GM19395 (cell line): ENCODE data around the gene PLEKHO2.

Experiments used
- ATAC-seq: cut with Tn5 transposase; IDR thresholded peaks from one replicate; pipeline ENCODE4 v1.9.1; 2021; ENCODE audit warnings: mild to moderate bottlenecking, moderate library complexity; ENCODE audit not compliant: unreplicated experiment

Gene PLEKHO2

DNA sequence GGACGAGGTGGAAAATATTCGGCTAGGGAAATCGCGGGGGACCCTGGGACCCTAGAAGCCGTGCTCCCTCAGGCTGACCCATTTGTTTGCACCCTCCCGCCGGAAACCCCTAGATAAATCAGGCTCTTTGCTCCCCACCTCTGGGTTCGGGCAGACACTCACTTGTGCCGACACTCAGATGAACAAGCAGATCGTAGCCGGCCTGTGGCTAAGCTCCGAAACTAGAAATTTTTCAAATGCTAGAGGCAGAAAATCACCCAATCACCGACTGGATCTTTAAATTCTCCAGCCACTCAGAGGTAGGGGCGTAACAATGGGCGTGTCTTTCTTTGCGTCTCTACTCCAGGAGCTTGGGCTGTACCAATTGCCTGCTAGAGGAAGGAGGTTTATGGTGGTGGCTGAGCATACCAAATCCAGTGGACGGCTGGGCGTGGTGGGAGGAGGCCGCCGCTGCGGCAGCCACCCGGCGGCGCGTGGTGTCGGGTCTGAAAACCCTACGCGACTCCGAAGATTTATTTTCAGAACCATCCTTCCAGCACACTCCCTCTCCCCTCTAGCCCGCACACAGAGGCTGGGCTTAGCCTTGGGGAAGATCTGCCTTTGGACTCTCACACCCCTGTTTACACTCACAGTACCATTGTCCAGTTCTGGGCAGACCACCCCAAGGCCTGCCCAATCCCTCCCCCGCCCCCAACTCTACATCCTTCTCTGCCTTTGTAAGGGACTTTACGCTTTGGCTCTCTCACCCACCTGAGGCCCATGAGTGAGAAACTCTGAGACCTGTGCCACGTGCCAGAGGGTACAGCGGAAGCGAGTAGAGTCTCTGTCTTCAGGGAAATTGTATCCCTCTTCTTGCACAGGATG lies 16.1 kb upstream of the PLEKHO2 start, which contains the start of gene PIF1:
Gene PIF1 (minus strand): TSS at position 217 of the 864 bp plus-strand sequence. CDS start 1,312 bp downstream, outside the sequence.
- ATAC-seq: peak; percentile 88

DNA sequence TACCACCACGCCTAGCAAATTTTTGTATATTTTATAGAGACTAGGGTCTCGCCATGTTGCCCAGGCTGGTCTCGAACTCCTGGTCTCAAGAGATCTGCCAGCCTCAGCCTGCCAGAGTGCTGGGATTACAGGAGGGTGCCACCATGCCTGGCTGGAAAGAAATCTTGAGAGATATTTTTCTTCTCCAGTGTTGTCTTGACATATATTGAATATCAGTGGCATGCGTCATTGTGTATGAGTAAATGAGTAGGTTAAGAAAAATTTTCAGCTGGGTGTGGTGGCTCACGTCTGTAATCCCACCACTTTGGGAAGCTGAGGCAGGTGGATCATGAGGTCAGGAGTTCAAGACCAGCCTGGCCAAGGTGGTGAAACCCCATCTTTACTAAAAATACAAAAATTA lies 12.7 kb upstream of the PLEKHO2 start:
- ATAC-seq: no peak

DNA sequence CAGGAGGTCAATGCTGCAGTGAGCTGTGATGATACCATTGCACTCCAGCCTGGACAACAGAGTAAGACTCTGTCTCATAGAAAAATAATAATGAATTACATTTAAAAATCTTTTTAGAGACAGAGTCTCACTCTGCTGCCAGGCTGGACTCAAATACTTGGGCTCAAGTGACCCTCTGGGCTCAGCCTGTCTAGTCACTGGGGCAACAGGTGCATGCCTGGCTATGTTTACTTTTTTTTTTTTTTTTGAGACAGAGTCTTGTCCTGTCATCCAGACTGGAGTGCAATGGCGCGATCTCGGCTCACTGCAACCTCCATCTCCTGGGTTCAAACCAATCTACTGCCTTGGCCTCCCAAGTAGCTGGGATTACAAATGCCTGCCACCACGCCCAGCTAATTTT lies 8.0 kb upstream of the PLEKHO2 start:
- ATAC-seq: no peak

DNA sequence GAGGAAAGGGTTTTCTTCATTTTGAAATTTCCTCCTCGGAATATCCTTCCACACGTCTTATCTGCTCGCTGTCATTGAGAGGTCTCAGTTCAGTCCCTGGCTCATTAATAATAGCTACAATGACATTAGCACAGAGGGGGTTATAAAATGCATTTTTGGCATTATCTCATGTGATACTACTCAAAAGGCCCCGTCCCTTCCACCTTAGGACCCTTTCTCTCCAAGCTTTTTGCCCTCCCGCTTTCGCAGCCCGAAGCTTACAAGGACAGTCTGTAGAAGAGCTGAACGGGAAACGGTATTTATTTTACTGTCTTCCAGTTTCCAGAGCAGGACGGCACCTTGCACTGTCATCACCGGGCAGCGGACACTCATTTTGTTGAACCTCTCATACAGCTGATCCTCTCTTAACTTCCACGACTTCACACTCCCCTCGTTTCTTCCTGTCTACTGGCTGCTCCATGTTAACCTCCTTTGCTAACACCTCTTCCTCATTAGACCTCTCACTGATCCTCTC lies 5.6 kb upstream of the PLEKHO2 start:
- no peak for ATAC-seq

DNA sequence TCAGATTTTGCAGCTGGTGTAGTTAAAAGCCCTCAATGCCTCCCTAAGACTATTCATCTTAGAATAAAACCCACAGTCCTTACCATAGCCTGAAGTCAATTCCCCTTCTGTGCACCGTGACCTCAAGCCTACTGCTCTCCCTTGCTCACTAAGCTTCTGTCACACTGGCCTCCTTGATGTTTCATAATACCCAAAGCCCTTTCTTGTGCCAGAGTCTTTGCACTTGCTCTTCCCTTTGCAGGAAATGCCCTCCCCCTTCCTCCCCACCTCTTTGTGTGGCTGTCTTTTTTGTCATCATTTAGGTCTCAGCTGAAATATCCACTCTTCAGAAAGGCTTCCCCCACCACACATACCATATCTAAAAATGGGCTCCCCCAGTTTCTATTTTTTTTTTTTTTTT lies 4.2 kb upstream of the PLEKHO2 start:
- no peak for ATAC-seq

DNA sequence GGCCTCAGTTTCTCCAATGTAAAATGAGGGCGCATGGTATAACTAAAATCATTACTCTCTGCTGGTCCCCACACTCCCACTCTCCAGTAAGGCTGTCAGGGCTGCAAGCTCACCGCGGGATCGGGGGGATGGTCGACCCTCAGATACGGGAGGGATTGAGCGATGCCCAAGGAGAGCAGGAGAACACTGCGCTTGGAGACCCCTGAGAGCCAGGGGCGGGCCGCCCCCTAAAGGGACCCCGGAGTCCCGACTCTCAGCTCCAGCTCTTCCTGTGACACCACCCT lies 713 bp upstream of the PLEKHO2 start:
- ATAC-seq: no peak

DNA sequence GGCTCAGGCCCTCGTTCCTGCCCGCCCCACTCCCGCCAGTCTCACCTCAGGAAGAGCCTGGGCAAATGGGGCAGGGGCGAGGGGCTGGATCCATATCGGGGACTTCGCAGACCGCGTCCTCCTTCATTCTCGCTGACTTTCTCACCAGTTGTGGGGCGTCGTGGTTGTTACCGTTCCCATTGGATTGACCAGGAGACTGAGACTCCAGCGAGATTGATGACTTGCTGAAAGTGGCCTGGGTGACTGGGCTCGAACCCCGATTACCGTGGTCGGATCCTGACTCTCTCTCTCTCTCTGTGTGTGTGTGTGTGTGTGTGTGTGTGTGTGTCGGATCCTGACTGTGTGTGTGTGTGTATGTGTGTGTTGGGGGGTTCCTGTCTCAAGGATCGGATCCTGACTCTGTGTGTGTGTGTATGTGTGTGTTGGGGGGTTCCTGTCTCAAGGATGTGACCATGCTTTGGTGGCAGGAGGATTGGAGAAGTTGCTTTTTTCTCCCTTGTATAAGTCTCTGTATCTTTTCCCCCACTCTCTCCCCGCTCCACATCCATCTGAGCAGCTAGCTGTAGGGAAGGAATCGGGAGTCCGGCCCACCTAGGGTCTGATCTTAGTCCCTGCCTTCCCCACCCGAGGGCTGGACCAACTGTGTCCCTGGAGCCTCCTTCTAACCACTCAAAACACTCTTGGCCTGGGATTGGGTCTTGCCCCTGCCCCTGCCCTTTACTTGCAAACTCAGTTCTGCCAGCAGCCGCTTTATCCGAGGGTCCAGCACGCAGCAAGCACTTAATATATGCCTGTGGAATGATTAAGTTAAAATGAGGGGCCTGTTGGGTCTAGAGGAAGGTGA lies 603 bp downstream of the PLEKHO2 start:
- no peak for ATAC-seq

DNA sequence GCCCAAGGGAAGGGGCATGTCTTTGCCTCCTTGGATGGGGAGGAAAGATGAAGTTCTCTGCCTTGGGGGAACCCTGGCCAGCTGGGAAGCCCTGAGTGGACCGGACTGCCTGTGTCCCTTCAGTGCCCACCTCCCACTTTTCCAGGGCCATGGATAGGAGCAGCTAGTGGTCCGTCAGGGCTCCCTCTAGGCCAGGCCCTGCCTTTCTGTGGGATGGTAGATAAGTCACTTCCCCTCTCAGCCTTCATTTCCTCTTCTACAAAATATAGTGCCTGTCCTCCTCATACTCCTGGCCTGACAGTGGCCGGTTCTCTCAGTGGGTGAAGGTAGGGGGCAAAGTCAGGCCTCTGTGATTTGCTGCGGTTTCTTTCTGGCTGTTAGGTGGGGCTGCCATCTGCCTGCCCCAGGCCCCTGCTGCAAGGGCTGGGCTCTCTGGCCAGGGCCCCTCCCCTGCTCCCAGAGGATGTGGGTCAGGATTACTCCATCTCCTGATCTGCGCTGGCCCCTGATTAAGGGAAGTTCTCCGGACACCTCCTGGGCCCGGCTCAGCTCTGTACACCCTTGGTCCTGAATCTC lies 1.4 kb downstream of the PLEKHO2 start:
- no peak for ATAC-seq

DNA sequence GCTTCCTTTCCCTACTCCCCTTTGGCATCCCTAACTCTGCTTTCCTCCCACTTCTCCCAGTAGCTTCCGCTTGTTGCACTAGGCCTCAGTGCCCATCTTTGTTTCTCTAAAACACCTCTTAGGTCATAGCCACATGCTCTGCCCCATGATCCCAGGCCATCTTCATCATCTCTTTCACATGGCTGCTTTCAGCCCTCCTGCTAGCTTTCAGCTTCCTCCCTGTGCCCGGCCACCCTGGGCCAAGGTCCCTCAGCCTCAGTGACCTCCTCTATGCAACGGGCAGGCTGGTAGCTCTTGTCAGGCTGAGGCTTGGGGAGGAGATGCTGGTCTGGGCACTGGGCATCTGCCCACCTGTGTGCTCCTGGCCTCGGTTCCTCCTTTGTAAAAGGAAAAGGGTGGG lies 2.3 kb downstream of the PLEKHO2 start:
- no peak for ATAC-seq

DNA sequence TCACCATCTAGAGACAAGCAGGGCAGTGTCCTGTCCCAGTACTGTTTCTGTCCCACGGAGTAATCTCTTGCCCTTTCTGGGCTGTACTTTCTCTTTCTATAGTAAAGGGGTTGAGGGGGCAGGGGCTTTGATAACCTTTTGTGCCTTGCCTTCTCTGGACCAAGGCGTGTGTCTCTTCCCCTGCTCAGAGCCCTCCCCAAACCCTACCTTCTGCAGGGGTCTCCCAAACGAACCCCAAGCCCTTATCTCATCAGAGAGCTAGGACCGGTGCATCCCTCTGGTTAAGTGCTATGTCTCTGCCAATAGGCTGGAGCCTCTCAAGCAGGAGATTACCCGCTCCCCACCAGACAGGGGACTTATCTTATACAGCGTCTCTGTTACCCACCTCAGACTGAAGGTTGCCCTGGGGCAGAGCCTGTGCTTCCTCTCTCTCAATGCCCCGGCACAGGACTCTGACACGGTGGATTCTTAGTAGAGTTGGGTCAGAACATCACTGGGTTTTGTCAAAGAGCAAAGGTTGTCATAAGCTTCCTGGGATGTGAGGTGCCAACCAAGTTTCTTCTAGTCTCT lies 2.9 kb downstream of the PLEKHO2 start:
- no peak for ATAC-seq

DNA sequence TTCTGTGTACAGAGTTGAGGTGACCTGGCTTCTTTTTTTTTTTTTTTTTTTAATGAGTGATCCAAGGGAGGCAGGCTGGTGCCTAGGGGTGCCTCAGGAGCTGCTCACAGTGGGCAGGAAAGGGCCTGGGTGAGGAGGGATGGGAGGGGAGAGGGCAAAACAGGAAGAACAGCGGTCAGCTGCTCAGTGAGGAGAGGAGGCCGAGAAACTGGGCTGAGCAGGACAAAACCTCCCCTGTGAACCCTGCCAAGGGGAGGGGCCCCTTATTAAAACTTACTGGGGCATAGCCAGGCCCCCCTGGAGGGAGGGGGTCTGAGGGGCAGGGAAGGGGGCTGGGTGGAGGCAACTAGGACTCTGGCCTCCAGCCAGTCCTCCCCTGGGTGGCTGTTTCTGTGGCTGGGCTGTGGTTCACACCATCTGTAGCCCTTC lies 3.5 kb downstream of the PLEKHO2 start:
- ATAC-seq: no peak

DNA sequence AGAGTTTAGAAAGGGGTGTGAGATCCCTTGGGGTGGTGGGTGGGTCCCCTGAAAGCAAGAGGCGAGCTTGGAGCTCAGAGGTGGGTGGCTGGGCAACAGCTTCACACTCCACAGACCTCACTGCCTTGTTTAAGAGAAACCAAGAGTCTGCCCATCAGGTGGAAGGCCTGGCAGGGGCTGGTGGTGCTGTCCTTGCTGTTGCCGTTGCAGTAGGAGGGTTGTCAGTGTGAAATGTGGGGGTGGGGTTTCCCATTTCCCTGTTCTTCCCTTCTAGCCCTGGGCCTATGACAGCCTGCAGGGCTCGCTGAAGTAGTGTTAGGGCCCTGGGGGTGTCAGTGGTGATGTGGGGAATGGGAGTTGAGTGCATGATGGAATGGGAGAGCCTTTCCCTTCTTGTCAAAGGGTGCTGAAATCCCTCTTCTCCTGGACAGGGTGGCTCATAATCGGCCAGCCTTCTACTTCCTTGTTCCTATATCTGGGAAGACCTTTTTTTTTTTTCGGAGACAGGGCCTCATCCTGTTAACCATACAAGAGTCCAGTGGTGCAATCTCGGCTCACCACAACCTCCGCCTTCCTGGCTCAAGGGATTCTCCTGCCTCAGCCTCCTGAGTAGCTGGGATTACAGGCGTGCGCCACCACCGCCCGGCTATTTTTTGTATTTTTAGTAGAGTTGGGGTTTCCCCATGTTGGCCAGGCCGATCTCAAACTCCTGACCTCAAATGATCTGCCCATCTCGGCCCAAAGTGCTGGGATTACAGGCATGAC lies 4.3 kb downstream of the PLEKHO2 start:
- ATAC-seq: no peak

DNA sequence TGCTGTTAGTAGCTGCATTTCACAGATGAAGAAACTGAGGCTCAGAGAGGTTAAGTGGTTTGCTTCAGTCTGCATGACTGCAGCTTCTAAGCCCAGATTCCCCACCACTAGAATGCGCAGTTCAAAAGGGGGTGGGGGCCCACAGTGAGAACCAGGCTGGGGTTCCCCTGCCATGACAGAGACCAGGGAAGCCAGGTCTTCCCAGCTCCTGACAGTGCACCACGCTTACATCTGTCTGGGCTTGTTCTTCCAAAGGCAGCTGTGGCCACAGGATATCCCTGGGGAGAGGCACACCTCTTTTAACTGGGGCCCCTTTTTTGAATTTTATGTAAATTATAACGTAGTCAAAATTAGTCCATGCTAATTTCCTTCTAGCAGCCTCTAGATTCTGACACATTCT lies 5.3 kb downstream of the PLEKHO2 start:
- no peak for ATAC-seq

DNA sequence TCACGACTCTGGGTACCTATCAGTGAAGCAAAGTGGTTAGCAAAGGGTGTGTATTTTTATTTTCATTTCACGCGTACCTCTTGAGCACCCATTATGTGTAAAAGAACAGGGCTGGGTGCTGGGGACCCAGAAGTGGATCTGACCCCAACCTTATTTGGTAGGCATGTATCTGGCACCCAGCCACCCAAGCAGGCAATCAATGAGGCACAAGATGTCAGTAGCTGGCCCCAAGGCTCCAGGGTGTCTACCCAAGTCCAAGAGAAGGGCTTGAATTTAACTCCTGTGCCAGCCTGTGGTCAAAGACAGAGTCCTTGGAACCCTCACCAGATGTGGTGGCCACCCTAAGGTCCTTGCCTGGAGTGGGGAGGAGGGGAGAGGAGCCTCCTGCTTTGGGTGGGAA lies 5.7 kb downstream of the PLEKHO2 start:
- no peak for ATAC-seq

DNA sequence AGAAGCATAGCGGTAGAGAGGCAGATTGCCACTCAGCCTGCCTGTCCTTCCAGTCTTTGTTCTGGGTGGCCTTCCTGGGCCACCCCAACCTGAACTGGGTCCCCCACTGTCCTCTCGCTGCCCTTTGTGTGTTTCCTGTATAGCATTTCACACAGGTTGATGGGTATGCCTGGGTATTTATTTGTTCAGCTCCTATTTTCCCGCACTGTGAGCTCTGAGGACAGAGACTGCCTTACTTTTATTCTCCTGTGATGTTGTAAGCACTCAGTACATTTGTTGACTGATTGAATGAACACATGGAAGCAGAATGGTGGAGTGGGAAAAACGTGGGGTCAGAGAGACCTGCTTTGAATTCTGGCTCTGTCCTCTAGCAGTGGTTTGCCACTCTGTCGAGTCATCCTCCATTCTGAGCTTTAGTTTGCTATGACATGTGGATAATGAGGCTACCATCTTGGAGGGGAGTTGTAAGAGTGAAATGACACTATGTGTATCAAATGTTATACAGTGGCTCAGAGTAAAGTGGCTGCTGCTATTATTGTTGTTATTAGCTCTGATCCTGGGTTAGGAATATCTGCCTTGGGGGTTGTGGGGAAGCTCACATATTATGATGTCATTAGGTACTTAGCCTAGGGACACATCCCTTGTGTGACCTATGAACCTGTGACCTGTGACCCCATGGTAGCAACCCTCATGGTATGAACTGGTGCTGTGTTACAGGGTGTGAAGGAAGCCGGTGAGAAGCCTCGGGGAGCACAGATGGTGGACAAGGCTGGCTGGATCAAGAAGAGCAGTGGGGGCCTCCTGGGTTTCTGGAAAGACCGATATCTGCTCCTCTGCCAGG lies 6.4 kb downstream of the PLEKHO2 start:
- ATAC-seq: no peak

DNA sequence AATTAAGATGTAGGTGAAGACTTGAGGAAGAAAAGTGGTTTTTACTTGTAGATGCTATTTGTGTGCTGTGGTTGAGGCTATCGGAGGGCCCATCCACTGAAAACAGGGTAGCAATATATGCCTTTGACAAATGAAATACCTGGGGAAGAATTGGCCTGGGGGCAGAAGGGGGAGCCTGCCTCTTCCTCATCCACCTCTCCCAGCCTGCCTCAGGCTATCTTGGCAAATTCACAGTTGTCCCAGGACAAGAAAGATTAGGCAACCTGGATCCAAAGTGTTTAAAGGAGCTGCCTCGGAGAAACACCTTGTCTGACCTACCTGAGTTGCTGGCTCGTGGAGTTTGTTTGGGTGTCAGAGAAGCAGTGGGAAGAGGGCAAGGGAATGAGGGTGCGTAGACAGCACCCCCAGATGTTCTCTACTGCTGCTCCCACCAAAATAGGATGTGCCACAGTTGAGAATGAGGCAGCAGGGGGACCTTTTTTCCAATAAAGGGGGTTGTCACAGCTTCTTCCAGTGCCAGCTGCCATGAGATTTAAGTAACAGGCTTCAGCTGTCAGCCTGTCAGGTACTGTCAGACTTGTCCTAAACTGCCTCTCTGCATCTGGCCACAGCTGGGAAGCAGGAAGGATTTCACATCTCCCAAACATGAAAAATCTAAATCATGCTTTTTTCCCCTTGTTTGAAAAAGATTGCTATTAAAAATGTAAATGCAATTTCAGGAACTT lies 9.2 kb downstream of the PLEKHO2 start:
- no peak for ATAC-seq

DNA sequence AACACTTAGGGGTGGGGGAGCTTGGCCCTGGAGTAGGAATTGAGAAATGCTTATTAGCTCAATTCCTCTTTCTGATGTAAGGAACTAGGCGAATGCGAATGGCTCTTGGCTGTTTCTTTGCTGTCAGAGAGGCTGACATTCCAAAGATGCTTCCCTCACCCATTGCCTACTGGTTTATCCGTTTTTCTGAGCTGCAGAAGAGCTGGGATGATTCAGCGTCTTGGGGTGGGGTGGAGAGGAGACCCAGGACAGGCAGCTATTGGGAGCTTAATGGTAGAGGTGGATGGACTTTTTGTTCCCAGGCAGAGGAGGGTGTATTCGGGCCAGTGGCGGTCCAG lies 9.8 kb downstream of the PLEKHO2 start:
- ATAC-seq: no peak

DNA sequence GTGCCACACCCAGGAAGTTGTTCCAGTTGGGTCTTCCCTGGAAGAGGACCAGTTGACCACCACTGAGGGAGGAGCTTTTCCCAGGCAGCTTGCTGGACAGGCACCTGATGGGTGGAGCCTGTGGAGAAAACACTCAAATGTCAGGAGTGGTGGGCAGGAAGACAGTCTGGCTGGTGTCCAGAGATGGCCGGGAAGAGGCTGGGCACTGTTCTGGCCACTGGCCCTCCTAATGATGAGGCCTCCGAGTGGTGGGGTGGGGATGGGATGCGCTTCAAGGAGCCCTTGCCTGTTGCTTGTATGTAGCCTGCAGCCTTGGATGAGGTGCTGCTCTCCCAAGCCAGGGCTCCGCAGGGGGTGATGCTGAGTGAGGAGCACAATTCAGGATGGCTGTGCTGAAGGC lies 12.3 kb downstream of the PLEKHO2 start:
- ATAC-seq: no peak

DNA sequence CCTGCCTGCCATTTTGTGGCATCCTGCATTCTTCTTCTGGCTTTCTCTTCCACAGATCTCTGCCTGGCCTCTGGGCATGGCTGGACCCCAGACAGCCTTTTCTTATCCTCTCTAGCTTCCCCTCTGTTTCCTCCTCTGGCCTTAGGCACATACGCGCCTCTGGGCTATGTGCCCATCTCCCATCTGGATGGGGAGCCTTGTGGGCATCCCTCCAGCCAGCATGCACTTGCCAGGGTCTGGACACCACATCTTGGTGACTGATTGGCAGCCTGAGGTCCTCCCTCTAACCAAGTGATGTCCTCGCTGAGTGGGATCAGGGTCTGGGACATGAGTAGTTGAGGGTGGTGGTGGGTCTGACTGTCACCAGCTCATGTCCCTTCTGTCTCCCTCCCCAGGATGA lies 12.8 kb downstream of the PLEKHO2 start:
- no peak for ATAC-seq
